Body of pancreas (tissue), 4 donors: ENCODE data around the gene GRXCR1.

Experiments
- POLR2A ChIP-seq, 3 donors: fragments of 450-650 bp; IDR thresholded peaks; one replicate each; pipeline ENCODE4 v1.6.1; 2016; ENCODE audit warnings: antibody characterized with exemption in 3 of 3, mild to moderate bottlenecking in 2 of 3
- TF ChIP-seq, protein P1 (sequence below), 7 experiments: fragments of 450-650 bp in 4 of 7; fragments of 200-600 bp in 3 of 7; sonication (generic) in 3 of 7; IDR thresholded peaks; one replicate each; pipeline ENCODE4 v1.5.1; 2016 to 2019; ENCODE audit warnings: antibody characterized with exemption in 7 of 7

DNA sequence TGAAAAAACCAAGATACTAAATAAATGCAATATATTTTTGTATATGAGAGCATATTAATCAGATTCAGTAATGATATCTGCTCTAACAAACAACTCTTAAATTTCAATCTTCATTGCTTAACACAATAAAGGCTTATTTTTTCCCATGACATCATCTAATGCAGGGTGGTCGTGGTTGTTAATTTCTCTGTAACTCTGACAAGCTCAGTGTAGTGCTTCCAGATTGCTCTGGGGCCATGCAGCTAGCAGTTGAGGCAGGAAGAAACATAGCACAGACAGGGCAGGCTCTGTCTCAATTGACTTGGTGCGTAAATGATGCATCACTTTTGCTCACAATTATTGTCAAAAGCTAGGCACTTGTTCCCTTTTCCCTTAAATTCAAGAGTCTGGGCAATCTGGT, 869 bp upstream of the GRXCR1 start:
- TF ChIP-seq, protein P1, sequence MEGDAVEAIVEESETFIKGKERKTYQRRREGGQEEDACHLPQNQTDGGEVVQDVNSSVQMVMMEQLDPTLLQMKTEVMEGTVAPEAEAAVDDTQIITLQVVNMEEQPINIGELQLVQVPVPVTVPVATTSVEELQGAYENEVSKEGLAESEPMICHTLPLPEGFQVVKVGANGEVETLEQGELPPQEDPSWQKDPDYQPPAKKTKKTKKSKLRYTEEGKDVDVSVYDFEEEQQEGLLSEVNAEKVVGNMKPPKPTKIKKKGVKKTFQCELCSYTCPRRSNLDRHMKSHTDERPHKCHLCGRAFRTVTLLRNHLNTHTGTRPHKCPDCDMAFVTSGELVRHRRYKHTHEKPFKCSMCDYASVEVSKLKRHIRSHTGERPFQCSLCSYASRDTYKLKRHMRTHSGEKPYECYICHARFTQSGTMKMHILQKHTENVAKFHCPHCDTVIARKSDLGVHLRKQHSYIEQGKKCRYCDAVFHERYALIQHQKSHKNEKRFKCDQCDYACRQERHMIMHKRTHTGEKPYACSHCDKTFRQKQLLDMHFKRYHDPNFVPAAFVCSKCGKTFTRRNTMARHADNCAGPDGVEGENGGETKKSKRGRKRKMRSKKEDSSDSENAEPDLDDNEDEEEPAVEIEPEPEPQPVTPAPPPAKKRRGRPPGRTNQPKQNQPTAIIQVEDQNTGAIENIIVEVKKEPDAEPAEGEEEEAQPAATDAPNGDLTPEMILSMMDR (IDR thresholded peaks at IDR 0.05), result no peak
- no peak for TF ChIP-seq POLR2A (IDR thresholded peaks at IDR 0.05)
